GM21423 (cell line): Measurements from ENCODE around the gene ASB16.

Experiments used
- ATAC-seq: cut with Tn5 transposase; IDR thresholded peaks from one replicate; pipeline ENCODE4 v1.9.1; 2021; ENCODE audit warnings: mild to moderate bottlenecking, moderate library complexity; ENCODE audit not compliant: unreplicated experiment

The ASB16 gene

GRCh38 chr17:44187131-44187899 lies 16.8 kb downstream of the ASB16 start:
- peak; percentile 45 for ATAC-seq

GRCh38 chr17:44188576-44189403 lies 18.3 kb downstream of the ASB16 start:
- no peak for ATAC-seq

- ATAC-seq: no peak
Measured at GRCh38 chr17:44190481-44190880, 20.0 kb downstream of the ASB16 start.

GRCh38 chr17:44191369-44191768 lies 20.9 kb downstream of the ASB16 start:
- ATAC-seq: no peak

GRCh38 chr17:44191941-44192496 lies 21.5 kb downstream of the ASB16 start:
- ATAC-seq: no peak

GRCh38 chr17:44192750-44193149 lies 22.2 kb downstream of the ASB16 start:
- no peak for ATAC-seq

GRCh38 chr17:44193326-44194084 lies 23.0 kb downstream of the ASB16 start:
- ATAC-seq: no peak

- ATAC-seq: no peak
Measured at GRCh38 chr17:44197107-44197506, 26.6 kb downstream of the ASB16 start.

GRCh38 chr17:44197980-44198720 lies 27.6 kb downstream of the ASB16 start:
- no peak for ATAC-seq

GRCh38 chr17:44198721-44199552 lies 28.4 kb downstream of the ASB16 start:
- peak; percentile 15 for ATAC-seq

- ATAC-seq: peak; percentile 66
Measured at GRCh38 chr17:44199553-44200477, 29.3 kb downstream of the ASB16 start, which contains the start of gene ATXN7L3. Gene ATXN7L3 (minus strand): TSS chr17:44199884. CDS start chr17:44198070, 1,814 bp downstream.

GRCh38 chr17:44200478-44201155 lies 30.1 kb downstream of the ASB16 start:
- ATAC-seq: no peak

- no peak for ATAC-seq
Measured at GRCh38 chr17:44202756-44203155, 32.3 kb downstream of the ASB16 start.

GRCh38 chr17:44203731-44204440 lies 33.4 kb downstream of the ASB16 start:
- no peak for ATAC-seq

GRCh38 chr17:44204441-44204882 lies 34.0 kb downstream of the ASB16 start:
- ATAC-seq: no peak

- no peak for ATAC-seq
Measured at GRCh38 chr17:44205962-44206824, 35.7 kb downstream of the ASB16 start.
